Jurkat, Clone E6-1 (cell line): ENCODE measurements around the gene CD34.
A peak's percentile ranks its signal among the peaks of the same experiment; 100 is the strongest.

Experiments
- DNase-seq: peaks from one replicate; pipeline ENCODE4 v3.0.0-alpha.2; 2011; ENCODE audit warnings: low read depth, low spot score
- H3K4me3 ChIP-seq: 2 replicates; pipeline ENCODE4 v1.5.1; 2011; ENCODE audit warnings: mild to moderate bottlenecking, low read length, control low read depth, moderate library complexity

The CD34 gene

DNA sequence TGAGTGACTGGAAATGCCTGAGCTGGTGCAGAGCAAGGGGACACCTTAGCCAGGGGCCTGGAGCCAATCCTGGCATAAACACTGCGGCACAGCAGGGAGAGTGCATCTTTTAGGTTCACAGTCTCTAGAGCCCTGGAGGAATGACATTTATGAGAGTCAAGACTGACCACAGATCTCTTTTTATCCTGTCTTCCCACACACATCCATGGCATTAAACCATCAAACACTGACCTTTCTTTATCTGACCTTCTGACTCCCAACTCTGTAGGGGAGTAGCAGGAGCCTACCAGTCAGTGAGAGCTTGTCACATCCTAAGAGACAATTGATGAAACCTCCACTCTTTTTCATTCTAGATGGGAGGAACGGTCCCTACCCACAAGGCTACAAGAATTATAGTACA lies 7.9 kb downstream of the CD34 start:
- no peak for DNase-seq
- no peak overlapping the region for H3K4me3 ChIP-seq

DNA sequence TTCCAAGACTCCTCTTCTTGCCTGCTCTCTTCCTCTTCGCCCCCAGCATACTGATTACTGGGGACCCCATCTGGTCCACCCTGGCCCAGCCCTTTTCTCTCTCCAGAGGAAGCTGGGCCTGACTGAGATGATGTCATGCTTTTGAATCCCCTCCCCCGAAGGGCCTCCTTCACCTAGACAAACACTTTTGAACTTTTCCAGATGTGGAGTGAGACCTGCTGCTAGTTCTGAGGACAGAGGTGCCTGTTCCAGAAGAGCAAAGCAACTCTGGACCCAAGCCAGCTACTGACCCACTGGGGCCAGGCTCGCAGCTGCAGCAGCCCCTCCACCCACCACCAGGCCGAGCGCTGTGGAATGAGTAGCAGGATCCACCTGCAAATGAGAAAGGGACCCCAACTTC lies 8.4 kb downstream of the CD34 start:
- no peak for DNase-seq
- H3K4me3 ChIP-seq: no peak overlapping the region

DNA sequence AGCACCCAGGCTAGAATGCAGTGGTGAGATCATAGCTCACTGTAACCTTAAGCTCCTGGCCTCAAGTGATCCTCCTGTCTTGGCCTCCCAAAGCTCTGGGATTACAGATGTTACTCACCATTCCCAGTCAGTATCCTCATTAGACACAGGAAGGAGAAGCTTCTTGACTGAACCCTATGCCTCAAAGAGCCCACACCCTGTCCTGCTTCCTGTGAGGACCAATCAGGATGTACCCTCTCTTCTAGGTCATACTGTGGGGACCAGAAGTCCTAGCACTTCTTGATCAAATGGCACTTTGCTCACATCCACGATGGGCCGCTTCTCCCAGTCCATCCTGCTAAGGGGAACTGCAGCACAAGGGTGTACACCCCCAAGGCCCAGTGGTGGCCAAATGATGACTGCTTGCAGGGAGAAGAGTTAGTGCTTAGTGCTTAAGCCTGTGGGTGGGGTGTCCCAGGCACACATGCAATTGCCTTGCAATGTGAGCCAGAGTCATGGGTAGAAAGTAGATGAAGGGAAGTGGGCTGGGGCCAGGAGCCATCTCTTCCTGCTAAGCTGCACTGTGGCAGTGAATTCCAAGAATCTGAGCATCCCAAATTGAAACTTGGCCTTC lies 9.8 kb downstream of the CD34 start:
- DNase-seq: no peak
- H3K4me3 ChIP-seq: no peak overlapping the region

DNA sequence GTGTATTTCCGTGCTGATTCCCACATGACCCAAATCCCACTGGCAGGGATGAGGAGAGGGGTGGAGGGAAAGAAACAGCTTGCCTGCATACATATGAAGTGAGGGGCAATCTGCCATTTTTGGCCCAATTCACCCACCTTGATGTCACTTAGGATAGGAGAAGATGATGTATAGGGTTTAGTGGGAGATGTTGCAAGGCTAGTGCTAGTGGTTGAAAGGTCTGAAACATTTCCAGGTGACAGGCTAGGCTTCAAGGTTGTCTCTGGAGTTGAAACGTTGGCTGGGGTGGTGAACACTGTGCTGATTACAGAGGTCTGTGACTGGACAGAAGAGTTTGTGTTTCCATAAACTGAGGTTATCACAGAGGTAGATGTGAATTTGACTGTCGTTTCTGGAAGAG lies 12.1 kb downstream of the CD34 start:
- H3K4me3 ChIP-seq: no peak overlapping the region
- no peak for DNase-seq

DNA sequence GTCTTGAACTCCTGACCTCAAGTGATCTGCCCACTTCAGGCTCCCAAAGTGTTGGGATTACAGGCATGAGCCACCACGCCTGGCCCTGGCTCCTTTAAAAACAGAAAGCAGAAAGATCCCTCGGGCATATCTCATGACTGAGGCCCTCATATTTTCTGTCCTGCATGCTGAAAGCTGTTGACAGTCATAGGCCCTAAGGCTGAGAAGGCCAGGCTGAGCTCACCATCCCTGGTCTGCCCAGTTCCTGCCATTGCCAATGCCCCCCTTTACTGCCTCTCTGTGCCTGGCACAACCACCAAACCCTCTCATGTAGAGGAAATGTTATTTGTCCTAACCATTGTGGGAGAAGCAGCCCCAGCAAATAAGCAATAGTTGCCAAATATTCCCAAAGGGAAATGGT lies 12.7 kb downstream of the CD34 start:
- no peak overlapping the region for H3K4me3 ChIP-seq
- no peak for DNase-seq

DNA sequence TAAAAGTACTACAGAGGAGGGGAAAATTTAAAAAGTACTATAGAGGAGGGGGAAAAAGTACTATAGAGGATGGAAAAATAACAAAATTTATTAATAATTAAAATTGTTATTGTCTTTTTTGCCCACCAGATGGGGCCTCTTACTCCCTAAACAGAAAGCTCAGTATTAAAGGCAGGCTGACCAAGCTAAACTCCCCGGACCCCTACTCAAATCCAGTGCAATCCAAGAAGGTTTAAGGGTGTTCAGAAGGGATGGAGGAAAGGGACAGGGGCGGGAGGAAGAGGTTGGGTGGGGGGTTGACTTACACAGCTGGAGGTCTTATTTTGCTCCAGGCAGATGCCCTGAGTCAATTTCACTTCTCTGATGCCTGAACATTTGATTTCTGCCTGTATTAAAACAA lies 13.7 kb downstream of the CD34 start:
- no peak overlapping the region for H3K4me3 ChIP-seq
- no peak for DNase-seq

DNA sequence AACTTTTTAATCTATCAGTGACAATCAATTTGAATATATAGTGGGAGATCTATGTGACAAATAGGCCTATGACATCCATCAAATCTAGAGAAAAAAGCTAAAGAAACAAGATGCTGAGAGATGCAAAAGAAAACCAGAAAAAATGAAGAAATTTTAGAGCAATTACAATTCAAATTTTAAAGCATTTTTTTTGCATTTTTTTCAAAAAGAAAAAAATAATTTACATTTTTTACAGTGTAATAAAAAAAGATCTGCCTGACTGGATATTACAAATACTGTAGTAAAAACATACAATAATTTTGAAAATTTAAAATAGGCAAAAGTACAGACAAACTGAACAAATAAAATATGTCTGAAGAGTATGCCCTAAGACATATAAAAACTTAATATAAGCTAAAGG lies 14.4 kb downstream of the CD34 start:
- H3K4me3 ChIP-seq: no peak overlapping the region
- DNase-seq: no peak

DNA sequence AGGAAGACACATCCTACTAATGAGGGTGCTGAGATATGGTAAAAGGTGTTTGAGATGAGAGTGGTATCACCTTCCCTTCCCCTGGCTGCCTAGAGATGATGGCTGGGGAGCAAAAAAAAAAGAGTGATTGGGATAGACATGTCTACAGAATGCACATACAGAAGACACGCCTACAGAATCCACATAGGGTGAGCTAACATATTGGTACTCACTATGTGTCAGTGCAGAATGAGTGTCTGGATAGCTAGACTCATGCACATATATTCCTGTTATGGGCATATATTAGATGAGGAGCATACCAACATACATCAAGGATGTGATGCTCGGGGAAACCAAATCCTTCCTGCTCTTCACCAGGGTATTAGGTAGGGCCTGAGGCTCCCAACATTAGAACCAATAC lies 16.2 kb downstream of the CD34 start:
- DNase-seq: no peak
- H3K4me3 ChIP-seq: no peak overlapping the region

DNA sequence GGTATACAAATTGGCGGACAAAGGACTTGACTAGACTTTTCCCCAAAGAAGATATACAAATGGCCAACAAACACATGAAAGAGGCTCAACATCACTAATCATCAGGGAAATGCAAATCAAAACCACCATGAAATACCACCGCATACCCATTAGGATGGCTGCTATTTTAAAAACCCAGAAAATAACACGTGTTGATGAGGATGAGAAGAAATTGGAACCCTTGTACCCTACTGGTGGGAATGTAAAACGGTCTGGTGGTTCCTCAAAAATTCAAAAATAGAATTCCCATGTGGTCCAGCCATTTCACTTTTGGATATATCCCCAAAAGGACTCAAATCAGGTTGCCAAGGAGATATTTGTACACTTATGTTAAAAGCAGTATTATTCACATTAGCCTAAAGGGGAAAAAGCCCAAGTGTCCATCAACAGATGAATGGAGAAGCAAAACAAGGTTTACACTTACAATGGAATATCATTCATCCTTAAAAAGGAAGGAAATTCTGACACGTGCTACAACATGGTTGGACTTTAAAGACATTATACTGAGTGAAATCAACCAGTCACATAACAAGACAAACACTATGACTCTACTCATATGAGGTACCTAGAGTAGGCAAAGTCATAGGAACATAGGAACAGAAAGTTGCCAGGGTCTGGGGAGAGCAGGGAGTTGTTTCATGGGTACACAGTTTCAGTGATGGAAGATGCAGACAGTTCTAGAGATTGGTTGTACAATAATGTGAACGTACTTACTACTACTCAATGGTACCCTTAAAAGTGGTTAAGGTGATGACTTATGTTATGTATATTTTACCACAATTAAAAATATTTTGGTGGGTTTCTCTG lies 17.0 kb downstream of the CD34 start:
- no peak overlapping the region for H3K4me3 ChIP-seq
- DNase-seq: peak; percentile 47

DNA sequence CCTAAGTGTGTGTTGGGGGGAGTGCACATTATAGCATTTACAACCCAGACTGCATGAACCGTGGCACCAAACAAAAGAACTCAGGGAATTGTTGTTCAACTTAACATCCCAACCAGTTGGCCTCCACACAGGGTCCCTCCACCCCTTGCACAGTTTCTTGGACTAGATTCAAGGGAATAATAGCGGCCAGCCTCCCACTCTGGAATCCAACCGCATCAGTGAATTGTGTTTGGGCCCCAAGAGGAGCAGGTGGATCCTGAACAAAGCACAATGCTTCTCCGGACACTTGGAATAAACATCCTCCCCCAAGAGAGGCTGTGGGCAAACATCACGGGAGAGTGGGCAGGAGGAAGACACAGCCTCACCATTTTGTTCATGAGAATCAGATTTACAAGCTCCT lies 18.2 kb downstream of the CD34 start:
- no peak for DNase-seq
- H3K4me3 ChIP-seq: no peak overlapping the region

DNA sequence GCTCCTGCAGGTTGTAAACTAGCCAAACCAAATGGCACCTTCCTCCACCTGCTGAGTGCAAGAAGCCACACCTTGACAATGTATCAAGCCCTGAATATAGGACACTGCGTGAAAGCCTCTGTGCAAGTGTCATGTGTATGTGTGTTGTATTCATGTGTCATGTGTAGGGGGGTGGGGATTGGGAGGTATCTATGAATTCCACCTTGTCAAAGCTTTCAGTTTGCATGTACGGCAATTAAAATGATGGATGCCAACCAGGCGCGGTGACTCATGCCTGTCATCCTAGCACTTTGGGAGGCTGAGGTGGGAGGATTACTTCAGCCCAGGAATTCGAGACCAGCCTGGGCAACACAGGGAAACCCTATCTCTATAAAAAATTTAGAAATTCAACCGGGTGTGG lies 19.8 kb downstream of the CD34 start:
- no peak for DNase-seq
- no peak overlapping the region for H3K4me3 ChIP-seq

DNA sequence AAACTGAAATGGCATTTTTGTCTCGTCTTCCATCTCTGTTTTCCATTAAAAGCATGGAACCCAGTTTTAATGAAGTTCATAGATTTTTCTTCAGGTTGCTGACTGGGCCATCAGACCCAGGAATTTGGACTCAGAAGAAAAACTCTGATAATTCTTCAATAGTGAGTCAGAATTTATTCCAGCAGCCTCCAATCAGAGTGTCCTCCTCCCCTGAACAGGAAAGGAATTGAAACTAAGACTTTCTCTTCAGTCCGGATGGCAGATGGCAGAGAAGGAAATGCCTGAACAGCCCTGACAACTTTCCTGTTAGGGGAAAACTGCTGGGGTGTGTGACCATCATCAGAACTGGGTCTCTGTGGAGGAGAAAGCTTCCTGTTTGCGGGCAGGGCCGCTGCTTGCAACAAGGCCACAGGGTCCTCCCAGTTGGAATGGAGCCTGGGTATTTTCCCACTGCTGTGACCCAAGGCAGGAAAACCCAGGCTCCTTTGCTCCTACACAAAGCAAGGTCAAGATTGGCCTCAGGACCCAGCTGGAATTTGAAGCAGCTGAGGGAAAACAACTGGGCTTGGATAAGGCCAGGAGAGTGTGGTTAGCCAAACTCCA lies 20.7 kb downstream of the CD34 start:
- no peak overlapping the region for H3K4me3 ChIP-seq

DNA sequence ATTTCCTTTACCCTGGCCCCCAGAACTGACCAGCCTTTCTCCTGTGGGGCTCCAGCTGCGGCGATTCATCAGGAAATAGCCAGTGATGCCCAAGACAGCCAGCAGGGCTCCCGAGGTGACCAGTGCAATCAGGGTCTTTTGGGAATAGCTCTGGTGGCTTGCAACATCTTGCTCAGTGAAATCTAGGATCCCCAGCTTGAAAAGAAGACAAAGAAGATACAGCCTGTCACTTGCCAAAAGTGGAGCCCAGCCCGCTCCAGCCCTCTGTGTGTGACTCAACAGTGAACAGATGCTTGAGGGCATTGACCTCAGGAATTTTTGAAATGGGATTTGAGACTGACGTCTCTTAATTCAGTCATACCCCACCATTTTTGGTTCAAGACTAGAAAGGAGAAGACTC lies 22.3 kb downstream of the CD34 start:
- DNase-seq: no peak
- H3K4me3 ChIP-seq: no peak overlapping the region

More for the DNA sequence above, 20.7 kb downstream of the CD34 start:
- no peak for DNase-seq

DNA sequence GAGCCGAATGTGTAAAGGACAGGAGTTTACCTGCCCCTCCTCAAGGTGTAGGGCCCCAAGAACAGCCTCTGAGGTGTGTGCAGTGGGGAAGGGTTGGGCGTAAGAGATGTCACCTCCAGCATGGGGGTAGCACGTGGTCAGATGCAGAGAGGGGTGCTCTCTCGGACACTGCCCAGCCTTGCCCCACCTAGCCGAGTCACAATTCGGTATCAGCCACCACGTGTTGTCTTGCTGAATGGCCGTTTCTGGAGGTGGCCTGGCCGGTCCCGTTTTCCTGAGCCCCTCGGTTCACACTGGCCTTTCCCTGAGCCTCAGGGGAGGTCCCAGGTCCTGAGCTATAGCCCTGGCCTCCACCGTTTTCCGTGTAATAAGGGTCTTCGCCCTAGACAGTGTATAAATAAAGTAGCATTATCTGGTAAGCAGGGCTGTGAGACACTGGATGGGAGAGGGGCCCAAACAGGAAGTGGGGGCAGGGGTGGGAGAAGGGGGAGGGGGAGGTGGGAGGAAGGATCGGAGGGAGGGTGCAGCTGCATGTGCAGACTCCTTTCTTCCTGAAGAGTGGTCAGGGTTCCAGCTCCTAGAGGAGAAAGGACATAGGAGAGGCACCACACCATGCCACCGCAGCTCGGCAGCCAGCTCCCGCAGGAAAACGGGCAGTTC lies 23.3 kb downstream of the CD34 start:
- H3K4me3 ChIP-seq: no peak overlapping the region
- no peak for DNase-seq

DNA sequence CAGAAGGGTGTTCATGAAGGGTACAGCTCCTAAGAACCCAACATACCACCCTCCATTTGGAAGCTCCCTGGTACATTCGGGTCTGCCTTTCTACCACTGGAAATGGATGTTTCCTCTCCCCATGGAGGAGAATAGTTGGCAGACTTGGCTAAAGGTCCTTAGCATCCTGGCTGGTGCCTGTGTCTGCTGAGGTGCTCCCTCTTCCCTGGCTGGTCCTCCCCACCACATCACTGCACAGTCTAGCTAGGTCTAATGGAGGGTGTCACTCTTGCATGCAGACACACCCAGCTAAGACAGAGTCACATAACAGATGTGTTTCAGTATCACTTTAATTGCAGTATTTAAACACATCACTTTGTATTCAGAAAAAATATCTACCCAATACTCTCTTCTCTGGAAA lies 24.7 kb downstream of the CD34 start:
- DNase-seq: no peak
- no peak overlapping the region for H3K4me3 ChIP-seq

DNA sequence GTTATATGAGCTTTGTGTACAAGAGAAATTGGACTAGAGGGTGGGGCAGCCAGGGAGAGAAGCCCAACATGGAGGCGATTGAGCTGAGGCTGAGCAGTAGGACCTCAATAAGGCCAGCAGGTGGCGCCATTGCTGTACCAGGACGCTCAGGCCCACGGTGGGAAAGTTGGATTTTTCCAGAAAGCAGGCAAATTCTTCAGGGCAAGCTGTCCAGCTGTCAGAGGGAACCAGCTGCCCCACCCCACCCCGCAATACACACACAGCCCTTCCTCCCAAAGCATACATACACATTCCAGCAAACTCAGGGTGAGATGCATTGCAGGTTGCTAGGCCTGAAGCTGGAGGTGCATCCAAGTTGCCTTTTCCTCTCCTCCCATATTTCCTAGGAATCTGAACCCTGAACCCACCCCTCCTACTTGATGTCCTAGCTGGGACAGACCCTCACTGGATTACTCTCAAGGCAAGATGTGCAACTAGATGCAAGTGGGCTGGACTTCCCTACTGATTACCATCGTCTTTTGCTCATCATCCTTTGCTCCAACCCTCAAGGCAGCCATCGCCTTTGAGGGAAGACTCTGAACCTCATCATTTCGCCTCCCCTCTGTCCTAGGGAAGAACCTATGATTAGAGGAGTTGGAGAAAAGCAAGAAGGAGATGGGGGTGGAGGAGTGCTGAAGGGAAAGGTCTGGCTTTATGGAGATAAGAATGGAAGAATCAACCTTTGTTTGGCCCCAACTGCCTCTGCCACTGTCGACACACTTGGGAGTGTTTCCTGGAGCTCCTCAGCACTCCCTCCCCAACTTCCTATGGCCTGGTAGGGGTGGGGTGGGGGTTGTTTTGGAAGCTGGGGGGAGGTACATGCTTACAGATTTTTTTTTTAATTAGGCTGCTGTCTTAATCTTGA lies 25.5 kb downstream of the CD34 start:
- H3K4me3 ChIP-seq: no peak overlapping the region
- DNase-seq: peak; percentile 82

DNA sequence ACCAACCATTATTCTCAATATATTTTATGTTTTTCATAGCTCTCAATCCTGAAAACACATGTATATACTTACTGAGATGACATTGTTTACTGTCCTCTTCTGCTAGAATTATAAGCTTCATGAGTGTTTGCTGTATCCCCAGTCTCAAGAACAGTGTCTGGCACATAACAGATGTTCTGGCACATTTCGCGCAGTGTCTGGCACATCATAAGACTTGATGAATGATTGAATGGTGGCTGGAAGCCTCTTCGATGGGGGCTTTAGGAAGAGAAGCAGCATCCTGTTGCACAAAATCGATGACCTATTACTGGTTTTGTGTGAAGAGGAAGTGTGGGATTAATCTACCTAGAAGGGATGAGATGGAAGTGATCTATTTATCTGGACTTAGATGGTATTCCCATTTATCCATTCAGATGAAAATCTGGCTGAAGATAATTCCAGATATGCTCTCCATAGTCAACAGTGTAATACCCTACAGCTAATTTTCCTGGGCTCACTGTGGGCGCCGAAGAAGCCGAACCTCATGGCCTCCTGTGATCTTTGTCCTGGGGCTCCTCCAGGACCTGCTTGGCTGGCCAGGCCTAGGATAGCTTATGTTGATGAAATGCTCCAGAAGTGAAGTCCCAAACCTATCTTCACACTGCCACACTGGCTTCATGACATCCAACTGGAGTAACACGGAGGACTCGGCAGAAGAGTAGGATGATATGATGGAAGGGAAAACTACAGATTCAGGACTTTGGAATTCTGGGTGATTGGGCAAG lies 26.5 kb downstream of the CD34 start:
- DNase-seq: no peak
- H3K4me3 ChIP-seq: no peak overlapping the region

DNA sequence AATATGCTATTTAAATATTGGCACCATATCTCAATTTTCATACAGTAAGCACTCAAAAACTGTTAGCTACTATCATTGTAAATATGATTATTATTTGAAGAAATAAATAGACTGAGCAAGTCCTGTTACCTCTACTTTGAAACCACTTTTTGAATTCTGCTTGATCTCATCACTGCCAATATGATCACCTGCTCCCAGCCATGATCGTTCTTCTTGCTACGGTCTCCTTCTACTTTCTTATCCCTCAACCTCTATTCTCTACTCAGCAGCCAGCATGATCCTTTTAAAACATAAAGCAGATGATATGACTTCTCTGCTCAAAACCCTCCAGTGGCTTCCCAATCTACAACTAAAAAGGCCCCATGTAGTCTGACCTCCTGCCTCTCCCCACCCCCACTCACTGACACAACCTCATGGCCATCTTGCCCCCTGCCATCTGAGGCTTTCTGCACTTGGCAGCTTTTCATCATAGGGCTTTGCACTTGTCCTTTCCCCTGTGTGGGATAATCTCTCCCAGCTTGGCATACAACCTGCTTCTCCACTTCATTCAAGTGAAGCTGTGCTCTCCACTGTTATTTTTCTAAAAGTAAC lies 27.2 kb downstream of the CD34 start:
- peak overlapping the region; percentile 33 for H3K4me3 ChIP-seq
- DNase-seq: no peak
